Measurements from ENCODE around the gene MITF. TPM values are rescaled to one million over a fixed set of nuclear protein-coding genes. Genes with fewer than 3 reads are reported as not detected.

Gene MITF
- total and polyA plus RNA-seq, 2 of the 4 experiments (the other 2 are of a cell fraction), result 6.5 to 16.7 TPM

GRCh38 chr3:69876073-69876472, 136.8 kb downstream of the MITF start:
- dilution Hi-C loops (cut with HindIII; ENCODE audit: low sequenced_read_pairs, unreplicated experiment), result no loop called here
- H3K4me1 ChIP-seq (ENCODE audit: control insufficient read depth, insufficient read depth, low read length), result peaks cover 17% of the 10 kb centered on the region
- no peaks in the 10 kb centered on the region for H3K27me3 ChIP-seq (ENCODE audit: control insufficient read depth, insufficient read depth, low read length)
- H2AK5ac ChIP-seq (ENCODE audit: low read depth, low read length), result no peak overlapping the region
- BruUV-seq (replicated peaks), result no TSS peak
- H3K56ac ChIP-seq (ENCODE audit: extremely low read depth, insufficient read depth, low read length), result no peak overlapping the region
- H2BK15ac ChIP-seq (ENCODE audit: low read depth, low read length), result no peak overlapping the region
- no peak overlapping the region for H2BK20ac ChIP-seq (ENCODE audit: low read depth, low read length)
- no peaks in the 10 kb centered on the region for H4K20me1 ChIP-seq (ENCODE audit: insufficient read depth, low read length)
- TF ChIP-seq RAD21 (IDR thresholded peaks at IDR 0.05; ENCODE audit: low read length) (no peak), MXI1 (IDR thresholded peaks at IDR 0.05; ENCODE audit: borderline replicate concordance, low read depth, low read length) (no peak), CTCF (conservative IDR thresholded peaks at IDR 0.05; ENCODE audit: low read depth, low read length) (no peak), FOS (IDR thresholded peaks at IDR 0.05; ENCODE audit: low read depth, low read length) (no peak), CEBPB (IDR thresholded peaks at IDR 0.05; ENCODE audit: low read depth, low read length) (no peak), ELK1 (IDR thresholded peaks at IDR 0.05; ENCODE audit: borderline replicate concordance, low read depth, low read length) (no peak), RCOR1 (IDR thresholded peaks at IDR 0.05; ENCODE audit: insufficient replicate concordance, low read length) (no peak), CHD1 (IDR thresholded peaks at IDR 0.05; ENCODE audit: low read depth, low read length) (no peak), BHLHE40 (IDR thresholded peaks at IDR 0.05; ENCODE audit: low read depth, low read length) (no peak), USF2 (IDR thresholded peaks at IDR 0.05; ENCODE audit: low read depth, low read length) (no peak), MAFK (IDR thresholded peaks at IDR 0.05; ENCODE audit: low read depth, low read length) (no peak), RFX5 (IDR thresholded peaks at IDR 0.05; ENCODE audit: low read depth, low read length) (no peak), SMC3 (IDR thresholded peaks at IDR 0.05; ENCODE audit: low read depth, low read length) (no peak), NFE2L2 (IDR thresholded peaks at IDR 0.05; ENCODE audit: low read depth, low read length) (no peak), POLR2A (IDR thresholded peaks at IDR 0.05; ENCODE audit: low read depth, low read length) (no peak), MAZ (IDR thresholded peaks at IDR 0.05; ENCODE audit: borderline replicate concordance, low read depth, low read length) (no peak)
- H2AFZ ChIP-seq (replicated peaks; ENCODE audit: low read length, poor library complexity), result no peak overlapping the region
- no peak overlapping the region for H3K4ac ChIP-seq (ENCODE audit: low read depth, low read length)
- DNase-seq, result no peak
- no peak overlapping the region for H2AK9ac ChIP-seq (replicated peaks; ENCODE audit: low read depth, low read length, poor library complexity)
- H3K23ac ChIP-seq (ENCODE audit: low read depth, low read length), result no peak overlapping the region
- no peaks in the 10 kb centered on the region for H3K9me3 ChIP-seq (ENCODE audit: control insufficient read depth, insufficient read depth, low read length)
- no peak overlapping the region for H3K4me3 ChIP-seq (ENCODE audit: insufficient read depth, low read depth, low read length)
- no peak overlapping the region for H3K27ac ChIP-seq (ENCODE audit: insufficient read depth, low read length)
- no peak overlapping the region for H2BK5ac ChIP-seq (ENCODE audit: low read depth, low read length, poor library complexity, severe bottlenecking)
- H4K8ac ChIP-seq (ENCODE audit: low read depth in 2 of 2, low read length in 2 of 2), result peak overlapping the region in 1 of 2 experiments; percentile 15; a peak in 1 of 4 replicates
- ChIA-PET CTCF (no interaction called here), POLR2A (ENCODE audit: unreplicated experiment) (no interaction called here)
- WGBS, 2 experiments (ENCODE audit: extremely low coverage in 2 of 2, insufficient read length in 1 of 2), result no CpG with 5 or more reads among the region's 9 CpGs
- no peaks in the 10 kb centered on the region; the same call in 1 of the 2 replicates for H3K36me3 ChIP-seq (ENCODE audit: control insufficient read depth, insufficient read depth, low read length)
- H3K14ac ChIP-seq (replicated peaks; ENCODE audit: low read depth, low read length), result no peak overlapping the region
- in situ Hi-C loops (cut with MboI; ENCODE audit: low sequenced_read_pairs), result no loop called here
- intact Hi-C loops (cut with micrococcal nuclease), result no loop called here
- H3K79me1 ChIP-seq (ENCODE audit: low read depth in 1 of 2, low read length in 2 of 2), result peaks cover 42% of the 10 kb centered on the region in 2 experiments
- no peak overlapping the region for H3K9ac ChIP-seq (ENCODE audit: low read depth, low read length)
- H3K9me1 ChIP-seq (ENCODE audit: insufficient read depth, low read length), result peaks cover 7% of the 10 kb centered on the region
- no peak overlapping the region for H3K18ac ChIP-seq (ENCODE audit: low read depth, low read length)
- no peak overlapping the region for H3K4me2 ChIP-seq (ENCODE audit: low read depth, low read length)
- no peak overlapping the region for H4K5ac ChIP-seq (ENCODE audit: low read depth, low read length)
- no peak for ATAC-seq (ENCODE audit: low read depth)
- no peak overlapping the region for H4K91ac ChIP-seq (ENCODE audit: insufficient read depth, low read depth, low read length)
- H2BK120ac ChIP-seq (ENCODE audit: low read depth, low read length), result no peak overlapping the region

Data from IMR-90 (cell line).